SK-N-SH treated with all-trans-retinoic acid at 6 μM for 48 hours (cell line): ENCODE measurements around the gene PPM1H.

ENCODE experiments used
- ARNTL ChIP-seq: fragments of 450-650 bp; formaldehyde crosslinking; IDR thresholded peaks from 2 replicates; pipeline ENCODE4 v1.5.0; 2020; ENCODE audit warnings: low read depth, mild to moderate bottlenecking, moderate library complexity, borderline replicate concordance
- ISL1 ChIP-seq: fragments of 250-450 bp; sonication (Bioruptor Pico); IDR thresholded peaks from 2 replicates; pipeline ENCODE4 v2.1.2; 2022; ENCODE audit warnings: mild to moderate bottlenecking, moderate library complexity
- PATZ1 ChIP-seq: fragments of 250-450 bp; sonication (Bioruptor Pico); IDR thresholded peaks from 2 replicates; pipeline ENCODE4 v1.8.0; 2020; ENCODE audit warnings: mild to moderate bottlenecking, moderate library complexity, borderline replicate concordance
- SNAI2 ChIP-seq: fragments of 250-450 bp; sonication (Bioruptor Pico); IDR thresholded peaks from 2 replicates; pipeline ENCODE4 v1.5.0; 2020; ENCODE audit warnings: mild to moderate bottlenecking, moderate library complexity
- TCF4 ChIP-seq: fragments of 250-450 bp; sonication (Bioruptor Pico); IDR thresholded peaks from 2 replicates; pipeline ENCODE4 v1.8.0; 2021; ENCODE audit warnings: mild to moderate bottlenecking, moderate library complexity, borderline replicate concordance
- ZC3H10 ChIP-seq: fragments of 250-450 bp; sonication (Bioruptor Pico); IDR thresholded peaks from 2 replicates; pipeline ENCODE4 v1.5.1; 2021; ENCODE audit warnings: mild to moderate bottlenecking, moderate library complexity
- ZFP3 ChIP-seq: fragments of 250-450 bp; sonication (Bioruptor Pico); IDR thresholded peaks from 2 replicates; pipeline ENCODE4 v1.5.0; 2020; ENCODE audit warnings: mild to moderate bottlenecking, moderate library complexity
- ZFP30 ChIP-seq: fragments of 450-650 bp; formaldehyde crosslinking; IDR thresholded peaks from 2 replicates; pipeline ENCODE4 v1.5.0; 2022; ENCODE audit warnings: mild to moderate bottlenecking, moderate library complexity
- ZNF565 ChIP-seq: fragments of 450-650 bp; formaldehyde crosslinking; conservative IDR thresholded peaks from 2 replicates; pipeline ENCODE4 v1.5.0; 2020; ENCODE audit warnings: low read depth, mild to moderate bottlenecking, moderate library complexity
- ZNF70 ChIP-seq: fragments of 450-650 bp; formaldehyde crosslinking; IDR thresholded peaks from 2 replicates; pipeline ENCODE4 v1.5.0; 2020; ENCODE audit warnings: mild to moderate bottlenecking, moderate library complexity

- TF ChIP-seq PATZ1 (no peak), ZFP3 (no peak), ZNF565 (CRISPR knock-in tag) (no peak), ISL1 (no peak), ZNF70 (CRISPR knock-in tag) (no peak), SNAI2 (CRISPR knock-in tag) (no peak), ARNTL (no peak), ZFP30 (CRISPR knock-in tag) (no peak), TCF4 (no peak), ZC3H10 (CRISPR knock-in tag) (no peak)
These were observed 56.7 kb downstream of the PPM1H start for GRCh38 chr12:62878211-62878610.
